Measurements from ENCODE around the gene TEX44.

Gene TEX44

DNA sequence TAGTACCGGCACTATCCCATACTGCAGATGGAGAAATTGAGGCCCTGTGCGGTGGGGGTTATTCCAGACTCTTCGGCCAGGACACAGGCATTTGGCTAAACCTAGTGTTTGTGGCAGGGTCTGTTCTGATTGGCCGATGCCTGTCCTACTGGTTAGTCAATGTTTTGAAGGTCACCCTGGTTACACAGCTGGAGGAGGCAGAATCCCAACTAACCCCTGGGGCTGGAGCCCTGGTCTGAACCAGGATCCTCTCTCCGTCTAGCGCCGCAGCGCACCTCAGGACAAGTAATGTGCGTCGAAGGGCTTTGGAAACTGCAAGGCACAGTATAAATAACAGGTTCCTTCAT, 19.4 kb downstream of the TEX44 start:
- Histone ChIP-seq H2AFZ (ENCODE audit: low read depth, low read length, severe bottlenecking) (no peak overlapping the region), H3K9me3 (ENCODE audit: insufficient read depth, low read length) (no peaks in the 10 kb centered on the region), H3K9me2 (replicated peaks; ENCODE audit: insufficient read depth, low read length) (no peaks in the 10 kb centered on the region), H3K27ac (ENCODE audit: low read depth, low read length) (peak overlapping the region; percentile 99), H3K36me3 (ENCODE audit: low read length) (no peaks in the 10 kb centered on the region), H3K9ac (ENCODE audit: low read length) (peak overlapping the region; percentile 85), H3F3A (ENCODE audit: insufficient read depth) (peaks cover 23% of the 10 kb centered on the region), H3K27me3 (ENCODE audit: low read length) (no peaks in the 10 kb centered on the region), H3K4me3 (ENCODE audit: insufficient read depth, low read length, poor library complexity, severe bottlenecking) (no peak overlapping the region), H3K79me2 (ENCODE audit: insufficient read depth, low read length) (no peaks in the 10 kb centered on the region), H4K20me1 (ENCODE audit: low read depth, low read length) (no peaks in the 10 kb centered on the region), H3K4me2 (ENCODE audit: low read depth, low read length, poor library complexity, severe bottlenecking) (peak overlapping the region; percentile 88)
- TF ChIP-seq EZH2phosphoT487 (conservative IDR thresholded peaks at IDR 0.05; ENCODE audit: low read length): no peak
- TF ChIP-seq, protein P1, sequence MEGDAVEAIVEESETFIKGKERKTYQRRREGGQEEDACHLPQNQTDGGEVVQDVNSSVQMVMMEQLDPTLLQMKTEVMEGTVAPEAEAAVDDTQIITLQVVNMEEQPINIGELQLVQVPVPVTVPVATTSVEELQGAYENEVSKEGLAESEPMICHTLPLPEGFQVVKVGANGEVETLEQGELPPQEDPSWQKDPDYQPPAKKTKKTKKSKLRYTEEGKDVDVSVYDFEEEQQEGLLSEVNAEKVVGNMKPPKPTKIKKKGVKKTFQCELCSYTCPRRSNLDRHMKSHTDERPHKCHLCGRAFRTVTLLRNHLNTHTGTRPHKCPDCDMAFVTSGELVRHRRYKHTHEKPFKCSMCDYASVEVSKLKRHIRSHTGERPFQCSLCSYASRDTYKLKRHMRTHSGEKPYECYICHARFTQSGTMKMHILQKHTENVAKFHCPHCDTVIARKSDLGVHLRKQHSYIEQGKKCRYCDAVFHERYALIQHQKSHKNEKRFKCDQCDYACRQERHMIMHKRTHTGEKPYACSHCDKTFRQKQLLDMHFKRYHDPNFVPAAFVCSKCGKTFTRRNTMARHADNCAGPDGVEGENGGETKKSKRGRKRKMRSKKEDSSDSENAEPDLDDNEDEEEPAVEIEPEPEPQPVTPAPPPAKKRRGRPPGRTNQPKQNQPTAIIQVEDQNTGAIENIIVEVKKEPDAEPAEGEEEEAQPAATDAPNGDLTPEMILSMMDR (IDR thresholded peaks at IDR 0.05; ENCODE audit: insufficient read depth, low read length, poor library complexity, severe bottlenecking): no peak

DNA sequence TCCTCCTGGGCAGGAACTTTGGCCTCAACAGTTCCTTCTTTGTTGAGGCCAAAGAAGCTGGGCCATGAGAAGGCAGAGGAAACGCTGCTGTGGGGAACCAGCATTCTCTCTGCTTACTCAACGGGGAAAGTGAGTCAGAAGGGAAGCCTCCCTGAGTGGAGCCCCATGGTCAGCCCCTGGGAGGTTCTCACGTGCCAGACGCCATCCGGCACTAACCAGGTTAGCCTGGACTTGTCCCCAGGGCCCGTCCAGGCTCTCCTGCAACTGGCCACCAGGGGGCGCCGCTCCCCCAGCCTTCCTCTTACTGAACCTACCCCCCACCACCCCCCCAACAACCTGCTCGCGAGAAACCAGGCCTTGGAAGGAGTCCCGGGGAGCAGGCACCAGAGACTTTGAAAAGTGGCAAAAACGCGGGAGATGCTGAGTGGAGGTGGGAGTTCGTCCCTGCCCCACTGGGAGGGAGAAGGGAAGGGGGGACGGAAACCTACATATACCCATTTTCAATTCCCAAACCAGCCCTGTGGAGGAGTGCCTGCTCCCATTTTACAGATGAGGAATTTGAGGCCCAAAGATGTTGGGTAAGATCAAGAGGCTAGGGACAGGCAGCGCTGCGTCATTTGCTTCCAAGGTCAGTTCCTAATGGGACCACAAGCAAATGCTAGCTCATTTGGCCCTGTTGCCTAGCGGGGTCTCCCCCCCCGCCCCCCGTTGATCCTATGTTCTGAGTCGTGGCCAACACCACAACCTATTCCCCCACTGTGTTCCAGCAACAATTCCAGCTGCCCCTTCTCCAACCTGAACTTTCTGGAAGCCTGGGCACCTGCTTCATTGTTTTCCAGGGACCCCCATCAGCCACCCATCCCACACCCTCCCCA, 20.0 kb downstream of the TEX44 start:
- peak overlapping the region; percentile 88 for H3K4me2 ChIP-seq (ENCODE audit: low read depth, low read length, poor library complexity, severe bottlenecking)
- no peaks in the 10 kb centered on the region for H3K27me3 ChIP-seq (ENCODE audit: low read length)
- peak overlapping the region; percentile 85 for H3K9ac ChIP-seq (ENCODE audit: low read length)
- H3K4me3 ChIP-seq (ENCODE audit: insufficient read depth, low read length, poor library complexity, severe bottlenecking): peak overlapping the region; percentile 38
- TF ChIP-seq, protein P1 (IDR thresholded peaks at IDR 0.05; ENCODE audit: insufficient read depth, low read length, poor library complexity, severe bottlenecking): peak; percentile 93
- no peak for TF ChIP-seq EZH2phosphoT487 (conservative IDR thresholded peaks at IDR 0.05; ENCODE audit: low read length)
- no peaks in the 10 kb centered on the region for H3K9me2 ChIP-seq (replicated peaks; ENCODE audit: insufficient read depth, low read length)
- no peaks in the 10 kb centered on the region for H3K79me2 ChIP-seq (ENCODE audit: insufficient read depth, low read length)
- H3K36me3 ChIP-seq (ENCODE audit: low read length): no peaks in the 10 kb centered on the region
- no peaks in the 10 kb centered on the region for H4K20me1 ChIP-seq (ENCODE audit: low read depth, low read length)
- peaks cover 28% of the 10 kb centered on the region for H3F3A ChIP-seq (ENCODE audit: insufficient read depth)
- no peak overlapping the region for H2AFZ ChIP-seq (ENCODE audit: low read depth, low read length, severe bottlenecking)
- peak overlapping the region; percentile 99 for H3K27ac ChIP-seq (ENCODE audit: low read depth, low read length)
- H3K9me3 ChIP-seq (ENCODE audit: insufficient read depth, low read length): no peaks in the 10 kb centered on the region

DNA sequence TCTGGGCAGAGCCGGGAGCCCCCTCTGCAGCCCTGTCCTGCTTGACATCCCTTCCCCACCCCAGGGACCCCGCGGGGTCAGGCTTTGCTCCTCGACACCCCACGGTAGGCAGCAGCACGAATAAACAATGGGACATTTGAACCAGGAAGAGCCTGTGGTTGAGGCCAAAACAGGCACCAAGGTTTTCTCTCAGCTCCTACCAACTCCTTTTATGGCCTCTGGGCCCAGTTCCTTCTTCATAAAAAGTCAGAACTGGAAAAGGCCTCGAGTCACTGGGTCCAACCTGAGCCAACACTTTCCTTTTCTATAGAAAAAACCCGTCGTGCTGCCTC, 20.6 kb downstream of the TEX44 start:
- H3K9me2 ChIP-seq (replicated peaks; ENCODE audit: insufficient read depth, low read length): no peaks in the 10 kb centered on the region
- H3K9ac ChIP-seq (ENCODE audit: low read length): peak overlapping the region; percentile 85
- H4K20me1 ChIP-seq (ENCODE audit: low read depth, low read length): no peaks in the 10 kb centered on the region
- no peaks in the 10 kb centered on the region for H3K79me2 ChIP-seq (ENCODE audit: insufficient read depth, low read length)
- peak overlapping the region; percentile 38 for H3K4me3 ChIP-seq (ENCODE audit: insufficient read depth, low read length, poor library complexity, severe bottlenecking)
- TF ChIP-seq EZH2phosphoT487 (conservative IDR thresholded peaks at IDR 0.05; ENCODE audit: low read length): no peak
- TF ChIP-seq, protein P1 (IDR thresholded peaks at IDR 0.05; ENCODE audit: insufficient read depth, low read length, poor library complexity, severe bottlenecking): no peak
- peaks cover 28% of the 10 kb centered on the region for H3F3A ChIP-seq (ENCODE audit: insufficient read depth)
- no peaks in the 10 kb centered on the region for H3K9me3 ChIP-seq (ENCODE audit: insufficient read depth, low read length)
- peak overlapping the region; percentile 99 for H3K27ac ChIP-seq (ENCODE audit: low read depth, low read length)
- no peak overlapping the region for H2AFZ ChIP-seq (ENCODE audit: low read depth, low read length, severe bottlenecking)
- H3K27me3 ChIP-seq (ENCODE audit: low read length): no peaks in the 10 kb centered on the region
- no peaks in the 10 kb centered on the region for H3K36me3 ChIP-seq (ENCODE audit: low read length)
- peak overlapping the region; percentile 88 for H3K4me2 ChIP-seq (ENCODE audit: low read depth, low read length, poor library complexity, severe bottlenecking)
